Brain microvascular endothelial cell (primary cell): ENCODE data around the gene ELAVL2.

Experiments
- DNase-seq: peaks from one replicate; pipeline ENCODE4 v3.0.0-alpha.2; 2020
- H3K27ac ChIP-seq: fragments of 250-450 bp; sonication (Bioruptor Pico); 2 replicates; pipeline ENCODE4 v1.5.1; 2020; ENCODE audit warnings: mild to moderate bottlenecking, moderate library complexity
- H3K27me3 ChIP-seq: fragments of 250-450 bp; sonication (Bioruptor Pico); replicated peaks from 2 replicates; pipeline ENCODE4 v1.5.1; 2020; ENCODE audit warnings: mild to moderate bottlenecking
- H3K36me3 ChIP-seq: fragments of 250-450 bp; sonication (Bioruptor Pico); replicated peaks from 2 replicates; pipeline ENCODE4 v1.5.1; 2020; ENCODE audit warnings: mild to moderate bottlenecking
- H3K4me3 ChIP-seq: 2 replicates; pipeline ENCODE4 v1.5.1; 2011; ENCODE audit warnings: low read depth, mild to moderate bottlenecking, control low read depth, low read length, moderate library complexity
- CTCF ChIP-seq: IDR thresholded peaks from 2 replicates; pipeline ENCODE4 v1.5.1; 2011; ENCODE audit warnings: low read depth, mild to moderate bottlenecking, moderate library complexity, low read length, control low read depth, inconsistent platforms; ENCODE audit errors: missing control alignments
- in situ Hi-C: cut with HindIII; loops from 2 replicates; pipeline ENCODE4 v1.10.0; 2017; ENCODE audit warnings: low sequenced_read_pairs, low pct_ligation_motif_present

The ELAVL2 gene

GRCh38 chr9:23754551-23754950 is 71.5 kb downstream of the ELAVL2 start:
- Histone ChIP-seq H3K36me3 (no peaks in the 10 kb centered on the region), H3K27ac (no peak overlapping the region)

DNA sequence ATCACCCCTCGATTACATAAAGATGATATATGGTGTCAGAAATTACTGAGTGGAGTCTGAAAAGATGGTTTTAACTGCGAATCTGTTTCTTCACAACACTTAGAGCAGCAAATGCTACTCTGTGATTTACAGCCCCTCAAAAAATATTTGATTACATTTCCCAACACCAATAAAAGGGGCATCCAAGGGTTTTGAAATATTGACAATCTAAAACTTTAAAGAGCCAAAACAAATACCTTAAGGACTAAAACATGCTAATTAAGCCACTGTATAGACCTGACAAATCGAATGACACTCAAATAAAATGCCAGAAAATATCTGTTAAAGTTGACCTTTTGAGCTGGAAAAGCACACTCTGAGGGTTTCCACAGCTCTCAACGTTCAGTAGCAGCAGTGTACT is 73.2 kb downstream of the ELAVL2 start:
- Histone ChIP-seq H3K27me3 (no peaks in the 10 kb centered on the region), H3K27ac (no peak overlapping the region), H3K36me3 (no peaks in the 10 kb centered on the region), H3K4me3 (no peak overlapping the region)
- in situ Hi-C loops = no loop called here
- no peak for DNase-seq
- no peak for TF ChIP-seq CTCF

More at GRCh38 chr9:23754551-23754950, 71.5 kb downstream of the ELAVL2 start:
- in situ Hi-C loops = no loop called here
- no peaks in the 10 kb centered on the region for H3K27me3 ChIP-seq
- no peak overlapping the region for H3K4me3 ChIP-seq
- no peak for TF ChIP-seq CTCF
- no peak for DNase-seq

- in situ Hi-C loops = no loop called here
- no peaks in the 10 kb centered on the region for H3K27me3 ChIP-seq
- TF ChIP-seq CTCF = no peak
- no peak overlapping the region for H3K4me3 ChIP-seq
- DNase-seq = no peak
- no peak overlapping the region for H3K27ac ChIP-seq
- H3K36me3 ChIP-seq = no peaks in the 10 kb centered on the region
These were observed 74.4 kb downstream of the ELAVL2 start for GRCh38 chr9:23751633-23752032.

DNA sequence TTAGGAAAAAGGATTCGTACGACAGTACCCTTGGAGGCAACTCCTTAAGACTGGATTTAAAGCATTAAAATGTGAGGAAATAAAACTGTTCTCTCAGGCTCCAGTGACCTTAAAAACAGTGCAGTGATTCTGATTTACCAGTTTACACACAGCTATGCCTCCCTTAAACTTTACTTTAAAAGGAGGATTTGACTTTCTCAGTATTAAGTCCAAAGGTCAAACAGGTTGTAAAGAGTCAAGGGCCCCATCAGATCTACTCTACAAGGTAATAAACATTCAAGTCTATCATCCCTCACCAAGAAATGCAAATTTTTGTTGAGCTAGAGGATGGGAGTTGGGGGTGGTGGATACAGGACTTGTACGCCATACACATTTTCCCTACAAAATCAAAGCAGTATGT is 75.2 kb downstream of the ELAVL2 start:
- in situ Hi-C loops = no loop called here
- H3K27ac ChIP-seq = no peak overlapping the region
- H3K4me3 ChIP-seq = no peak overlapping the region
- no peak for TF ChIP-seq CTCF
- no peaks in the 10 kb centered on the region for H3K27me3 ChIP-seq
- no peak for DNase-seq
- no peaks in the 10 kb centered on the region for H3K36me3 ChIP-seq

DNA sequence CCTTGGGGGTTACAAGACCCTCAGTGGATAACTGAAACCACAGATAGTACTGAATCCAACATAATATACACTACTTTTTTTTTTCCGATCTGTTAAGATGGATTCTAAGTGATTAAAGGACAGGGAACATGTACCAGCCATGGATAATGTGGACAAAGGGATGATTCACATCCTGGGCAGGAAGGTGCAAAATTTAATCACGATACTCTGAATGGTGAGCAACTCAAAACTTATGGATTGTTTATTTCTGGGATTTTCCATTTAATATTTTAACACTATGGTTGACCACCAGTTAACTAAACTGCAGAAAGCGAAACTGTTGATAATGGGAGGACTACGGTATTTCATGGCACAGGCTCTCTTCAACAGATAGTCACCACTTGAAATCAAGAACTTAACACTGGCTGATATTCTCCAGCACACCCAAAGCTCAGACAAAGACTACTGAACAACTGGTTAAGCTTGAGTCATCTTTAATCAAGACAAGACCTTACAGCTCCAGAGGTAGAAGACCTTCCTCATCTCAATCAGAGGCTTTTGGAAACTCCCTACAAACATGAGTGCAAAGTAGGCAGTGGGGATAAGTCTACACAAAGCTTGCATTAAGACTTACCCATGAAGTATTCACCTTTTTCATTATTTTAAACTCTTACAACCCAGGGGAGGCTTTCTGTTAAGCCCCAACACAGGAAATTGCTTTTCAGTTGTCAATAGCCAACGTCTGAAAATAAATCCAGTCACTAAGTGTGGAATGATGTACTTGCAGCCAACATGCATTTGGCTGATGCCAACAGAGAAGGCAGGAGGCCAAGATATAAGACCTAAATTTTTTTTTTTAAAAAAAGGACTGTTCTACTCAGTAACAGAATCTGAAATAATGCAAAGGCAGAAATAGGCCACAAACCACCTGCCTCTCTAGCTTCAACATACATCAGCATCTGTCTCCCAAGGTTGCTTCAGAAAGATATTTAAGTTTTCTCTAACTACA is 78.7 kb downstream of the ELAVL2 start:
- Histone ChIP-seq H3K36me3 (no peaks in the 10 kb centered on the region), H3K4me3 (no peak overlapping the region), H3K27me3 (no peaks in the 10 kb centered on the region), H3K27ac (no peak overlapping the region)
- no peak for DNase-seq
- in situ Hi-C loops = no loop called here
- no peak for TF ChIP-seq CTCF

DNA sequence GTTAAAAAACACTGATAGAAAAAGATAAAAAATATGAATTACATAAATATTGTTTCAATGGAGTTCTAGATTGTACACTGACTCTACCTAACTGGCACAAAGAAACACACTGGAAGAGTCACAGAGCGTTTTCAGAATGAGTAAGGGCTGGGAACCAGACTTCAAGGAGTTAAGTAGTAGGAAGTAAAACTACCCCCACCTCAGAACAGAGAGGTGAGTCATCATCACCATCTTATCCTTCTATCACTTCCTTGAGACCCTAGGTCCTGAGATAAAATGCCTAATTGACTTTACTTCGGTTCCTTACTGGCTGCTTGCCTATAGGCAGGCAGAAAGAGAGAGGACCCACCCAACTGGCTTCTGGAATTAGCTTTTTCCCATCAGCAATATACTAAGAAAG is 79.7 kb downstream of the ELAVL2 start:
- in situ Hi-C loops = no loop called here
- H3K27me3 ChIP-seq = no peaks in the 10 kb centered on the region
- H3K27ac ChIP-seq = no peak overlapping the region
- H3K36me3 ChIP-seq = no peaks in the 10 kb centered on the region
- no peak for DNase-seq
- TF ChIP-seq CTCF = no peak
- no peak overlapping the region for H3K4me3 ChIP-seq
